Effector CD8-positive, alpha-beta T cell (primary cell): Measurements from ENCODE around the gene TRIM49C.
"Not testable (repeated sequence)": the region's sequence is repeated elsewhere in the genome, so short reads cannot be mapped to it uniquely, and the experiment has no call there.

Experiments
- DNase-seq: peaks from one replicate; lab custom pipeline; 2025; lab: John Stamatoyannopoulos, UW
- total RNA-seq, 4 experiments: gene quantifications; one replicate each; lab custom pipeline; 2026; lab: John Stamatoyannopoulos, UW

The TRIM49C gene, protein sequence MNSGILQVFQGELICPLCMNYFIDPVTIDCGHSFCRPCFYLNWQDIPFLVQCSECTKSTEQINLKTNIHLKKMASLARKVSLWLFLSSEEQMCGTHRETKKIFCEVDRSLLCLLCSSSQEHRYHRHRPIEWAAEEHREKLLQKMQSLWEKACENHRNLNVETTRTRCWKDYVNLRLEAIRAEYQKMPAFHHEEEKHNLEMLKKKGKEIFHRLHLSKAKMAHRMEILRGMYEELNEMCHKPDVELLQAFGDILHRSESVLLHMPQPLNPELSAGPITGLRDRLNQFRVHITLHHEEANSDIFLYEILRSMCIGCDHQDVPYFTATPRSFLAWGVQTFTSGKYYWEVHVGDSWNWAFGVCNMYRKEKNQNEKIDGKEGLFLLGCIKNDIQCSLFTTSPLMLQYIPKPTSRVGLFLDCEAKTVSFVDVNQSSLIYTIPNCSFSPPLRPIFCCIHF
- total RNA-seq, result 0 reads per million in 4 experiments

DNA sequence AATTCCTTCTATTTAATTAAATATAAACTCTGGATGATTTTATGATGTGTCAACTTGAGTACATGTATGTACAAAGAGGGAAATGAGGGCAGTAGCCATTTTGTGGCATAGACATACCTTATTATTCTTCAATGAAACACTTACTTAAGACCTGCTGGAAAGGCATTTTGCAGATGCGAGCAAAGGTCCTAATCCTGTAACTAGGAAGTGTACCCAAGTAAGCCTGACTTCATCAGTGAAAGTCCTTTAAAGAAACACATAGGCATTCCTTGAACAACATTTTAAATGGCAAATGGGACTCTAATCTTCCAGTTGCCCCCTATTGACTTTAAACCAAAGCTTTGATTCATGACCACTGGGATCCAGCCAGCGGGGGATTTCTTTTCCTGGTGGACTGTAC lies at the start of gene TRIM49C:
Gene TRIM49C (plus strand): TSS at position 301 of the 400 bp plus-strand sequence. CDS start 4,106 bp downstream, outside the sequence.
- DNase-seq, result not testable (repeated sequence)

DNA sequence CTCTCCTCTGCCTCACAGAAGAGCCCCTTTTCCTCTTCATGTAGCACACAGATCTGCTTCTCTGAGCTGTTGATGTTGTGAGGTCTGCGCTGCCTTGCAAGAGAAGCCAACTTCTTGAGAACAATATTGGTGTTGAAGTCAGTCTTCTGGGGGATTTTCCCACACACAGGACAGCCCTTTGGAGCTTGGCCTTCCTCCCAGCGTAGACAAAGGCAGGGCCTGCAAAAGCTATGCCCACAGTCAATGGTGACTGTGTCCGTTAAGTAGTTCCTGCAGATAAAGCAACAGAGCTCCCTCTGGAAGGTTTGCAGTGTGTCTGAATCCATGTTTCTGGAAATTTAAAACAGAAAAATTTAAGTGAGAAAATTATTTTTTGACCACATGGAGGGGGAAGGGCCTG lies 6.7 kb upstream of the TRIM49C start:
- not testable (repeated sequence) for DNase-seq

DNA sequence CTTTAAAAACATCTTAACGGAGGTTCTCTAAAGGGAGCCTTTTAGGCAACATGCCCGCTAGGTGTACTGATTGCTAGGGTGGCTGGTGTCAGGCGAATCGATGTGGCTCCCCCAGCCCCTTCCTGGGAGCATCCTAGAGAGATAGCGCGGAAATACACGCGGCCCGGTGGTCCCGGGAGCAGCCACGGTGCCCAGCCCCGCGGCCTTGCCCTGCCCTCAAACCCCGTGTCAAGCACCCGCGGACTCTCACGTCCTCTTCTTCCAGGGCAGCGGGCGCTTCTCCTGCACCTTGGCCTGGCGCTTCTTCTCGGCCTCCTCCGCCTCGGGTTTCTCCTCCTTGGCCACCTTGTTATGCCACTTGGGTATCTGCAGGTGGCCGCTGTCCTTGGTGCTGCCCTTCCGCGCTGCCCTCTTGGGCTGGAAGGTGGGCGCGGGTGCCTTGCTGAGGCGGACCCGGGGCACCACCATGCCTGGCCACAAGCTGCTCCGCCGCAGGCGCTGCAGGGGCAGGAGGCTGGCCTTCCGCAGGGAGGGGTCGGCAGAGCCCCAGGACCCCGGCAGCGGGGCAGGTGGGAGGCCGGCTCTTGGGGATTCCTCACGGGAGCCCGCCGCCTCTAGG lies 20.8 kb downstream of the TRIM49C start:
- DNase-seq, result not testable (repeated sequence)

DNA sequence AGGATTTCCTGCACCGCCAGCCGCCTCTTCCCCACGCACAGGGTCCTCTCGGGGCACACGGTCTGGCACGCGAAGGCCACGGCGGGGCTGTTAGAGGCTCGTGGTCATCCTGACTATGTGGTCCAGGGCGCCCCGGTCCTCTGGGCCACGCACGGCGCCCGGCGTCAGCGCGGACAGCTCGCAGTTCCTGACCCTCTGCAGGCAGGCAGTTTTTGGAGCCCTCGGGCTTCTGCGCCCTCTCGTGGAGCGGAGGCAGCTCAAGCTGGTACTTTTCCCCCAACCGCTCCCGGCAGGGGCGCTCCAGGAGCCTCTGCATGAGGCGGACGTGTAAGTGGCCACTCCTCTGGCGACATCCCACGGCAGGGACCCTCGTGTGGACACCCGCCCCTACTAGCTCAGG lies 21.4 kb downstream of the TRIM49C start:
- not testable (repeated sequence) for DNase-seq

DNA sequence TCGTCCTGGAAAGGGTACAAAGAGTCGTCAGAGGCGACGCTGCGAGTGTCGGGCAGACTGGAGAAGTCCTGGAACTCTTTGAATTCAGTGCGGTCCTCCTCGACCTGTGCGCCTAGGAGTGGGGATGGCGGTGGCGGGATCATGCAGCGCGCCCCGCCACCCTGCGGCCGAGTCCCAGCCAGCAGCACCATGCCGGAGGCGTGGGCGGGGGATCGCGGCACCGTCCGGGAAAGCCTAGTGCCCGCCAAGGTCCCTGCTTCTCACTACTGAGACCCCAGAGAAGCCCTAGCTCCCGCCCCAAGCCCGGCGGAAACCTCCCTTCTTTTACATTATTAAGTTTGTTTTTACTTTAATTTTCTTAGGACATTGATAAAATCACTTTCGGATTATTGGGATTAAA lies 22.6 kb downstream of the TRIM49C start:
- DNase-seq, result not testable (repeated sequence)

DNA sequence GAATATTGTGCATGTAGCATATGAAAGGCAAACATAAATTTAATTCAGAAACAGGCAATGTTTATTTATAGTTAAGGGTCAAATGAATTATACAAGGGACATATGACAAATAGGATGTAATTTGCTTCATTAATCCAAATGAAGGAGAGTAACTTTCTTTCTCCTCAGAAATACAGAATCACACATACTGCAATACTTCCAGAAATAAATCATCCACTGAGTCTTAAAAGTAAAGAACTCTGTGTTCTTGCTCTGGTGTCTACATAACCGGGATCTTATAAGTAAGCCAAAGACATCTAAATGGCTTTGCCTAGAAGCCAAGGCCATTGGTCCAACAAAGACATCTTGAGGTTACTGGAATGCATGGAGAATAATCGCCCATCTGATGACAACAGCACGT lies 54.7 kb downstream of the TRIM49C start, which contains the start of gene UBTFL1:
Gene UBTFL1 (plus strand): TSS at position 301 of the 400 bp plus-strand sequence. CDS start 0 bp downstream, at position 301.
- not testable (repeated sequence) for DNase-seq

DNA sequence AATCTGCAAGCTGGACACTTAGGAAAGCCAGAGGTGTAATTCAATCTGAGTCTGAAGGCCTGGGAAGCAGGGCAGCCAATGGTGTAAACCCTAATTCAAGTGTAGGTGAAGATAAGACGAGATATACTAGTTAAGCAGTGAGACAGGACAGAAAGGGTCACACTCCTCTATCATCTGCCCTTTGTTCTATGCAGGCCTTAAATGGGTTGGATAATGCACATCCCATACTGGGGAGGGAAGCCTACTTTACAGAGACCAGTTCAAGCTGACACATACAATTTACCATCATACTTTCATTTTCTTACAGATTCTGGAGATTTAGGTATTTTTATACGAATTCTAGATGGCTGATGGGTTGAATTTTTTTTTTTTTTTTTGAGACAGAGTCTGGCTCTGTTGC lies 57.8 kb downstream of the TRIM49C start:
- DNase-seq, result not testable (repeated sequence)
